H1 (cell line): ENCODE measurements around the gene OLFML2A. TPM values are rescaled to one million over a fixed set of nuclear protein-coding genes. Genes with fewer than 3 reads are reported as not detected.
A peak's percentile ranks its signal among the peaks of the same experiment; 100 is the strongest.

Experiments used
- CTCF ChIA-PET: fragments of 300-600 bp; sonication (Branson Sonifier 250); formaldehyde crosslinking; loops from one replicate; lab custom pipeline; 2021; ENCODE audit not compliant: partially characterized antibody; lab: Charles Lee
- POLR2A ChIA-PET: fragments of 300-600 bp; sonication (Branson Sonifier 250); formaldehyde crosslinking; loops from one replicate; lab custom pipeline; 2021; ENCODE audit warnings: inconsistent platforms; ENCODE audit not compliant: partially characterized antibody; lab: Charles Lee
- DNase-seq, 2 experiments: peaks; one replicate each; pipeline versions ENCODE4 v3.0.0 to v3.0.0-alpha.2; 2010 to 2022; ENCODE audit warnings: low spot score in 2 of 2, low read depth in 1 of 2, mixed read lengths in 1 of 2
- FAIRE-seq: peaks from 2 replicates; lab custom pipeline; 2011; peaks lifted over from hg19 to GRCh38; lab: Jason Lieb, UNC
- H2AFZ ChIP-seq: 2 replicates; pipeline ENCODE4 v1.8.1; 2012; ENCODE audit warnings: low read length, inconsistent platforms
- H2AK5ac ChIP-seq: 2 replicates; pipeline ENCODE4 v1.6.1; 2013; ENCODE audit warnings: low read depth, low read length
- H2BK120ac ChIP-seq: replicated peaks from 2 replicates; pipeline ENCODE3; 2013; ENCODE audit warnings: low read depth, low read length, inconsistent platforms
- H2BK12ac ChIP-seq: 2 replicates; pipeline ENCODE4 v1.6.1; 2013; ENCODE audit warnings: low read depth, low read length
- H2BK15ac ChIP-seq: 2 replicates; pipeline ENCODE4 v1.6.1; 2013; ENCODE audit warnings: low read length
- H2BK20ac ChIP-seq: 2 replicates; pipeline ENCODE4 v1.6.1; 2013; ENCODE audit warnings: low read length
- H2BK5ac ChIP-seq: 2 replicates; pipeline ENCODE4 v1.6.1; 2013; ENCODE audit warnings: low read depth, low read length
- H3K14ac ChIP-seq: 2 replicates; pipeline ENCODE4 v1.6.1; 2013; ENCODE audit warnings: inconsistent platforms; ENCODE audit not compliant: insufficient read length
- H3K18ac ChIP-seq: 2 replicates; pipeline ENCODE4 v1.6.1; 2013; ENCODE audit warnings: low read length; ENCODE audit errors: extremely low read depth
- H3K23ac ChIP-seq: 2 replicates; pipeline ENCODE4 v1.6.1; 2013; ENCODE audit warnings: inconsistent platforms; ENCODE audit not compliant: insufficient read length
- H3K23me2 ChIP-seq: 2 replicates; pipeline ENCODE4 v1.6.1; 2013; ENCODE audit warnings: low read depth, low read length
- H3K27ac ChIP-seq: 2 replicates; pipeline ENCODE4 v1.6.1; 2011; ENCODE audit warnings: low read depth, low read length, inconsistent platforms
- H3K27me3 ChIP-seq, 4 experiments: replicated peaks in 1 of 4; 1 replicate in 1 of 4; 2 replicates in 3 of 4; pipeline versions ENCODE4 v1.6.1 to v1.8.1; 2011 to 2013; ENCODE audit warnings: low read length in 3 of 4, mild to moderate bottlenecking in 3 of 4, inconsistent platforms in 2 of 4, mixed read lengths in 2 of 4, moderate library complexity in 1 of 4; ENCODE audit not compliant: control insufficient read depth in 3 of 4, insufficient read depth in 3 of 4; ENCODE audit errors: extremely low read depth in 1 of 4
- H3K36me3 ChIP-seq, 4 experiments: 2 replicates each; pipeline versions ENCODE4 v1.6.1 to v1.8.1; 2011 to 2013; ENCODE audit warnings: mild to moderate bottlenecking in 4 of 4, low read length in 3 of 4, moderate library complexity in 2 of 4, control low read depth in 1 of 4, inconsistent platforms in 1 of 4; ENCODE audit not compliant: insufficient read depth in 4 of 4, control insufficient read depth in 2 of 4
- H3K4ac ChIP-seq: replicated peaks from 2 replicates; pipeline ENCODE3; 2013; ENCODE audit warnings: low read length, low read depth, mixed read lengths, inconsistent platforms; ENCODE audit not compliant: insufficient read length
- H3K4me1 ChIP-seq, 4 experiments: replicated peaks in 1 of 4; 1 replicate in 1 of 4; 2 replicates in 3 of 4; pipeline versions ENCODE4 v1.6.1 to v1.8.1; 2011 to 2013; ENCODE audit warnings: low read length in 3 of 4, inconsistent platforms in 2 of 4, mixed read lengths in 1 of 4; ENCODE audit not compliant: insufficient read depth in 4 of 4, control insufficient read depth in 3 of 4
- H3K4me2 ChIP-seq, 2 experiments: 2 replicates each; pipeline versions ENCODE4 v1.6.1 to v1.8.1; 2011 to 2013; ENCODE audit warnings: low read depth in 2 of 2, low read length in 2 of 2, control low read depth in 1 of 2, inconsistent platforms in 1 of 2, mild to moderate bottlenecking in 1 of 2; ENCODE audit not compliant: insufficient read depth in 1 of 2
- H3K4me3 ChIP-seq, 4 experiments: fragments of 200-600, 300-600 bp in 1 of 4; sonication (generic), shearing (Covaris generic), sonication (Bioruptor Twin) in 1 of 4; 2 replicates each; pipeline versions ENCODE4 v1.5.1 to v1.8.1; 2011 to 2016; ENCODE audit warnings: low read length in 4 of 4, low read depth in 3 of 4, control low read depth in 2 of 4, inconsistent platforms in 2 of 4, mild to moderate bottlenecking in 2 of 4, mixed read lengths in 1 of 4, moderate library complexity in 1 of 4; ENCODE audit not compliant: insufficient read depth in 2 of 4; ENCODE audit errors: extremely low read depth in 1 of 4
- H3K56ac ChIP-seq: replicated peaks from 2 replicates; pipeline ENCODE3; 2013; ENCODE audit warnings: low read depth, mild to moderate bottlenecking, mixed read lengths, low read length, inconsistent platforms; ENCODE audit not compliant: insufficient read length
- H3K79me1 ChIP-seq: 2 replicates; pipeline ENCODE4 v1.6.1; 2013; ENCODE audit warnings: low read depth, low read length, control low read depth
- H3K79me2 ChIP-seq, 2 experiments: 2 replicates each; pipeline versions ENCODE4 v1.6.1 to v1.8.1; 2012 to 2013; ENCODE audit warnings: low read length in 2 of 2, mild to moderate bottlenecking in 2 of 2, inconsistent platforms in 1 of 2; ENCODE audit not compliant: insufficient read depth in 2 of 2, control insufficient read depth in 1 of 2
- H3K9ac ChIP-seq, 4 experiments: replicated peaks in 1 of 4; 1 replicate in 1 of 4; 2 replicates in 3 of 4; pipeline versions ENCODE4 v1.6.1 to v1.8.1; 2011 to 2013; ENCODE audit warnings: low read depth in 3 of 4, low read length in 3 of 4, control low read depth in 2 of 4, mild to moderate bottlenecking in 2 of 4, moderate library complexity in 2 of 4, inconsistent platforms in 1 of 4; ENCODE audit errors: extremely low read depth in 1 of 4
- H3K9me3 ChIP-seq, 2 experiments: 2 replicates each; pipeline versions ENCODE4 v1.6.1 to v1.8.1; 2012 to 2013; ENCODE audit warnings: mild to moderate bottlenecking in 2 of 2, moderate library complexity in 2 of 2, control low read depth in 1 of 2, inconsistent platforms in 1 of 2, low read depth in 1 of 2, low read length in 1 of 2, mixed read lengths in 1 of 2; ENCODE audit not compliant: insufficient read depth in 2 of 2
- H4K20me1 ChIP-seq, 2 experiments: replicated peaks in 1 of 2; 2 replicates each; pipeline versions ENCODE3 to v1.8.1; 2011 to 2013; ENCODE audit warnings: inconsistent platforms in 2 of 2, low read length in 2 of 2, mild to moderate bottlenecking in 1 of 2; ENCODE audit not compliant: insufficient read depth in 2 of 2, control insufficient read depth in 1 of 2
- H4K5ac ChIP-seq: 2 replicates; pipeline ENCODE4 v1.6.1; 2013; ENCODE audit warnings: low read length, low read depth, mixed read lengths, inconsistent platforms; ENCODE audit not compliant: insufficient read length
- H4K8ac ChIP-seq: 2 replicates; pipeline ENCODE4 v1.8.0; 2013; ENCODE audit warnings: mild to moderate bottlenecking, moderate library complexity, low read length, inconsistent platforms; ENCODE audit not compliant: insufficient read depth; ENCODE audit errors: extremely low read depth
- H4K91ac ChIP-seq: replicated peaks from 2 replicates; pipeline ENCODE3; 2013; ENCODE audit warnings: low read length, mixed read lengths, inconsistent platforms; ENCODE audit not compliant: insufficient read length
- BCL11A ChIP-seq, 2 experiments: IDR thresholded peaks; one replicate each; pipeline ENCODE4 v1.6.1; 2011; ENCODE audit warnings: low read depth in 2 of 2, low read length in 2 of 2, mild to moderate bottlenecking in 2 of 2
- GTF2F1 ChIP-seq: IDR thresholded peaks from 2 replicates; pipeline ENCODE4 v1.6.1; 2012; ENCODE audit warnings: low read depth, low read length, improper control_type of control experiment, borderline replicate concordance
- JUND ChIP-seq: IDR thresholded peaks from 2 replicates; pipeline ENCODE4 v1.6.1; 2011; ENCODE audit warnings: mild to moderate bottlenecking, improper control_type of control experiment, low read length
- RFX5 ChIP-seq: IDR thresholded peaks from 2 replicates; pipeline ENCODE4 v1.6.1; 2011; ENCODE audit warnings: low read depth, low read length, improper control_type of control experiment, borderline replicate concordance
- SAP30 ChIP-seq: fragments of 300-600 bp; sonication (generic); IDR thresholded peaks from 2 replicates; pipeline ENCODE4 v1.7.1; 2012; ENCODE audit warnings: low read length, moderate library complexity, mild to moderate bottlenecking, inconsistent platforms; ENCODE audit not compliant: insufficient read depth, insufficient replicate concordance
- SIRT6 ChIP-seq: IDR thresholded peaks from one replicate; pipeline ENCODE4 v1.7.1; 2012; ENCODE audit warnings: low read length, inconsistent platforms
- YY1 ChIP-seq: IDR thresholded peaks from 2 replicates; pipeline ENCODE4 v1.6.1; 2011; ENCODE audit warnings: low read depth, mild to moderate bottlenecking, low read length
- WGBS, 2 experiments: shearing (Covaris generic) in 1 of 2; methylation state at CpG; one replicate each; pipeline versions ENCODE4 v1.1.6 to v1.1.7; 2013 to 2015; ENCODE audit warnings: low lambda C conversion rate in 2 of 2, mixed read lengths in 2 of 2, inconsistent platforms in 1 of 2, low coverage in 1 of 2, missing lambda C conversion rate in 1 of 2; ENCODE audit not compliant: insufficient replicate concordance in 2 of 2, insufficient coverage in 1 of 2, insufficient read length in 1 of 2; ENCODE audit errors: extremely low coverage in 1 of 2, missing lambda C conversion rate in 1 of 2; 5-methylcytosine and 5-hydroxymethylcytosine counted together
- polyA plus RNA-seq, 7 experiments: library from polyadenylated mRNA; depleted of rRNA in 3 of 7; stranded (reverse) in 5 of 7; unstranded in 2 of 7; fragments of >200 nt in 5 of 7; fragments of 200-250 nt in 2 of 7; gene quantifications; 1 replicate in 5 of 7; 2 replicates in 1 of 7; 4 replicates in 1 of 7; pipeline versions ENCODE4 v1.2.1 to v1.2.3, GENCODE V29; 2011 to 2013; ENCODE audit warnings: missing spikeins in 2 of 7, mixed read lengths in 2 of 7
- total RNA-seq: library from RNA; stranded (reverse); fragmentation: NEBNext Ultra II Directional; extraction: Animal tissue kit (Norgen Biotek cat#: 25700); gene quantifications from 2 replicates; pipeline ENCODE4 v1.2.1, GENCODE V29; 2021
- TF ChIP-seq, protein P1 (sequence below), 3 experiments: IDR thresholded peaks; 1 replicate in 2 of 3; 2 replicates in 1 of 3; pipeline versions ENCODE4 v1.5.1 to v1.6.1; 2011; ENCODE audit warnings: low read length in 3 of 3, mild to moderate bottlenecking in 3 of 3, inconsistent platforms in 2 of 3, low read depth in 1 of 3, moderate library complexity in 1 of 3; ENCODE audit not compliant: insufficient read depth in 1 of 3; ENCODE audit errors: control extremely low read depth in 1 of 3

OLFML2A gene
- total and polyA plus RNA-seq, 2 of the 8 experiments (the other 6 are each of a cell fraction or from before 2014, with no cell fraction given) = 7.8 to 11.5 TPM

DNA sequence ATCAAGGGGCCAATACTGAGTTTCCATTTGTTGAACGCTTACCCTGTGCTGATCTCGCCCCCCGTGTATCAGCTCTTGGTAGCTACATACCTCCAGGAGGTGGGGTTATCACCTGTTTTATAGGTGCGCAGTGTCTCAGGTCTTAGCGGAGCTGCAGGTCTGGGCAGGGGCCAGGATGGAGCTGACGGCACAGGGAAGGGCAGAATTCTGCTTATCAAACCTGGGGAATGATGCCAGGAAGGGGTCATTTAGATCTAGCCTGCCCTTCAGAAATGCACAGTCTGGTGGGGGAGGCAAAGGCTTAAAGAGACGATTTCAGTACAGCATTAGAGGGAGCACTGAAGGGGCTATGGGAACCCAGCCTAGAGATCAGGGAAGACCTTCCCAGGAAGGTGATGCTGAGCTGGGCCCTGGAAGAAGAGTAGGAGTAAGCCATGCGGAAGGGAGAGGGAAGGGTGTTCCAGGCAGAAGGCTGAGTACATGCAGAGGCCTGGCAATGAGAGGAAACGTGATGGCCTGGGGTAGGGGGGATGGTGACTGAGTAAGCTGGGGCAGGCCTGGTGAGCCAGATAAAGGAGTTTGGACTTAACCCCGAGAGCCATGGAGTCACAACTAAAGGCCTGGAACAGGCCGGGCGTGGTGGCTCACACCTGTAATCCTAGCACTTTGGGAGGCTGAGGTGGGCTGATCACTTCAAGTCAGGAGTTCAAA lies 31.5 kb downstream of the OLFML2A start:
- no peaks in the 10 kb centered on the region for H3K9me3 ChIP-seq
- no peak overlapping the region for H2BK20ac ChIP-seq
- H3K9ac ChIP-seq = no peak overlapping the region
- H2AK5ac ChIP-seq = 0 out of 2 replicates have a peak overlapping the region, but pooled peaks have one; percentile 75
- H3K27ac ChIP-seq = no peak overlapping the region
- peaks cover 2% of the 10 kb centered on the region; the same call in 1 of the 2 replicates for H3K23me2 ChIP-seq
- H3K79me2 ChIP-seq = no peaks in the 10 kb centered on the region
- H2BK5ac ChIP-seq = no peak overlapping the region; the same call in 1 of the 2 replicates
- FAIRE-seq = no peak
- ChIA-PET POLR2A (interaction anchor here (1.2 to 4.2 kb wide), 2 partner anchors 8 to 29 kb away, joined by 3 to 18 read pairs; no protein-coding TSS in a partner anchor), CTCF (interaction anchor here (0.7 to 65.2 kb wide), 5 partner anchors 13 to 42 kb away, joined by 3 to 1529 read pairs (median 45); partner anchors contain the start of genes ARPC5L, NR6A1, OLFML2A and RPL35)
- no peak overlapping the region for H3K4me2 ChIP-seq
- no peaks in the 10 kb centered on the region for H3K36me3 ChIP-seq
- H4K91ac ChIP-seq = no peak overlapping the region
- H4K20me1 ChIP-seq = no peaks in the 10 kb centered on the region
- no peak overlapping the region for H4K8ac ChIP-seq
- no peak overlapping the region for H2AFZ ChIP-seq
- no peak overlapping the region for H2BK120ac ChIP-seq
- 0 out of 2 replicates have a peak overlapping the region, but pooled peaks have one; percentile 72 for H2BK15ac ChIP-seq
- no peak overlapping the region for H4K5ac ChIP-seq
- WGBS, 2 experiments = 92% methylated on average over 12 of the region's 12 CpGs; no CpG with 5 or more reads in 1 of the 2 experiments
- H3K23ac ChIP-seq = no peak overlapping the region
- H3K4me1 ChIP-seq = peaks cover 10 to 22% (median 15%) of the 10 kb centered on the region in 4 experiments
- no peak for DNase-seq
- H3K56ac ChIP-seq = no peak overlapping the region
- no peak overlapping the region for H3K4me3 ChIP-seq
- no peak overlapping the region for H3K4ac ChIP-seq
- no peak overlapping the region for H3K14ac ChIP-seq
- no peaks in the 10 kb centered on the region for H3K79me1 ChIP-seq
- no peaks in the 10 kb centered on the region for H3K27me3 ChIP-seq
- H2BK12ac ChIP-seq = no peak overlapping the region
- no peak overlapping the region; the same call in 1 of the 2 replicates for H3K18ac ChIP-seq
- no peak for TF ChIP-seq SIRT6
- TF ChIP-seq GTF2F1 = no peak
- TF ChIP-seq SAP30 = no peak
- no peak for TF ChIP-seq RFX5
- no peak for TF ChIP-seq JUND
- no peak for TF ChIP-seq YY1
- no peak for TF ChIP-seq BCL11A (IDR thresholded peaks at IDR 0.05; ENCODE audit: low read depth in 2 of 2, low read length in 2 of 2)
- TF ChIP-seq, protein P1, sequence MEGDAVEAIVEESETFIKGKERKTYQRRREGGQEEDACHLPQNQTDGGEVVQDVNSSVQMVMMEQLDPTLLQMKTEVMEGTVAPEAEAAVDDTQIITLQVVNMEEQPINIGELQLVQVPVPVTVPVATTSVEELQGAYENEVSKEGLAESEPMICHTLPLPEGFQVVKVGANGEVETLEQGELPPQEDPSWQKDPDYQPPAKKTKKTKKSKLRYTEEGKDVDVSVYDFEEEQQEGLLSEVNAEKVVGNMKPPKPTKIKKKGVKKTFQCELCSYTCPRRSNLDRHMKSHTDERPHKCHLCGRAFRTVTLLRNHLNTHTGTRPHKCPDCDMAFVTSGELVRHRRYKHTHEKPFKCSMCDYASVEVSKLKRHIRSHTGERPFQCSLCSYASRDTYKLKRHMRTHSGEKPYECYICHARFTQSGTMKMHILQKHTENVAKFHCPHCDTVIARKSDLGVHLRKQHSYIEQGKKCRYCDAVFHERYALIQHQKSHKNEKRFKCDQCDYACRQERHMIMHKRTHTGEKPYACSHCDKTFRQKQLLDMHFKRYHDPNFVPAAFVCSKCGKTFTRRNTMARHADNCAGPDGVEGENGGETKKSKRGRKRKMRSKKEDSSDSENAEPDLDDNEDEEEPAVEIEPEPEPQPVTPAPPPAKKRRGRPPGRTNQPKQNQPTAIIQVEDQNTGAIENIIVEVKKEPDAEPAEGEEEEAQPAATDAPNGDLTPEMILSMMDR (IDR thresholded peaks at IDR 0.05; ENCODE audit: control extremely low read depth in 1 of 3, insufficient read depth in 1 of 3, low read depth in 1 of 3, low read length in 3 of 3) = no peak
